HG03432 (cell line): ENCODE results near the gene INSC.
A peak's percentile ranks its signal among the peaks of the same experiment; 100 is the strongest.

Source experiments
- ATAC-seq: cut with Tn5 transposase; IDR thresholded peaks from one replicate; pipeline ENCODE4 v1.9.1; 2021; ENCODE audit warnings: mild to moderate bottlenecking, moderate library complexity; ENCODE audit not compliant: unreplicated experiment

The INSC gene

GRCh38 chr11:15182372-15182771 lies 67.6 kb downstream of the INSC start:
- no peak for ATAC-seq

DNA sequence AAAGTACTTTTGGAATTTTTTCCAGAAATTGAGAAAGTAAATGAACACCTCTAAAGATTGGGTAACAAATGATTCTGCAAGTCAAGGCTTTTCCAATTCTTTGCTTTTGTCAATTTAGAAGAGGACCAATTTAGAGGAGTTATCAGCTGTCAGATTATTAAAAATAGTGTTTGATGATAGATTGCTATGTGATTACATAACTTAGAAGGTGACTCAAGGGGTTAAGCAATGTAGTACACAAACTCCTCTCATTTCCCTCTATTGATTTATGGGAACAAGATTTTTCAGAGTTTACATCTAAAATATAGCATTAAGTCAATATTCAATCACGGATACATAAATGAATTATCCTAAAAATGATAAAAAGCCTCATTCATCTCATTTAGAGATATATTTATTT lies 70.3 kb downstream of the INSC start:
- ATAC-seq = no peak

- no peak for ATAC-seq
These were observed 71.4 kb downstream of the INSC start for GRCh38 chr11:15186146-15186545.

- ATAC-seq = no peak
These were observed 74.5 kb downstream of the INSC start for GRCh38 chr11:15189189-15189588.

GRCh38 chr11:15189641-15190365 lies 75.1 kb downstream of the INSC start:
- no peak for ATAC-seq

- ATAC-seq = no peak
These were observed 75.9 kb downstream of the INSC start for GRCh38 chr11:15190611-15191010.

GRCh38 chr11:15192005-15192556 lies 77.4 kb downstream of the INSC start:
- ATAC-seq = no peak

DNA sequence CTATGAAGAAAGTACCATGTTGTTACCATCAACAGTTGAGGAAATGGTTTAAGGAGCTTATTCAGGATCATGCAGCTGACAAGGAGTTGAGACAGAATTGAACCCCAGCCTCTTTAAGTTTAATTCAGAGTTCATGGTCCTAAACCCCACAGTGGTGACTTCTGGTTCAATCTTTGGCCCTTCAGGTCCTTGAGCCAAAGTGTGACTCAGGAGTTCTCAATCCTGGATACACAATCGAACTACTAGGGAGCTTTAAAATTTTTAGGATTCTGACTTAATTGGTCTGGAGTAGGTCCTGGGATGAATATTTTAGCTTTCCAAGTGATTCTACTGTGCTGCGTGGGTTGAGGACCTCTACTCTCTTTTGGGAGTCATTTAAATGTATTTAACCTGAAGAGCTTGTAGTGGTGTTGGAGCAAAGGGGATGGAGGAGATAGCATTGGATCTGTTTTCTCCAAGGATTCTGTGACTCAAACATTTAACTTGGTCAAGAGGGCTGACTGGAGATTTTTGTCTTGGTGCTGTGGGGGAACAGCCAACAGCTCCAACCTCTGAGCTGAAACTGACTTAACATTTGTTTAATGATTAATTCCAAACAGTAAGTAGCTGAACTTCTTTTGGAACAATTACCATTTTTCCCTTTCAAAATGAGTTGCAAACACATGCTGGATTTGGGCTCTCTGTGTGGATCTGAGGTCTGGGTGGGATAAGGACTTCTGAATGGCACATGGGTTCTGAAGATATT lies 80.1 kb downstream of the INSC start:
- ATAC-seq = no peak

DNA sequence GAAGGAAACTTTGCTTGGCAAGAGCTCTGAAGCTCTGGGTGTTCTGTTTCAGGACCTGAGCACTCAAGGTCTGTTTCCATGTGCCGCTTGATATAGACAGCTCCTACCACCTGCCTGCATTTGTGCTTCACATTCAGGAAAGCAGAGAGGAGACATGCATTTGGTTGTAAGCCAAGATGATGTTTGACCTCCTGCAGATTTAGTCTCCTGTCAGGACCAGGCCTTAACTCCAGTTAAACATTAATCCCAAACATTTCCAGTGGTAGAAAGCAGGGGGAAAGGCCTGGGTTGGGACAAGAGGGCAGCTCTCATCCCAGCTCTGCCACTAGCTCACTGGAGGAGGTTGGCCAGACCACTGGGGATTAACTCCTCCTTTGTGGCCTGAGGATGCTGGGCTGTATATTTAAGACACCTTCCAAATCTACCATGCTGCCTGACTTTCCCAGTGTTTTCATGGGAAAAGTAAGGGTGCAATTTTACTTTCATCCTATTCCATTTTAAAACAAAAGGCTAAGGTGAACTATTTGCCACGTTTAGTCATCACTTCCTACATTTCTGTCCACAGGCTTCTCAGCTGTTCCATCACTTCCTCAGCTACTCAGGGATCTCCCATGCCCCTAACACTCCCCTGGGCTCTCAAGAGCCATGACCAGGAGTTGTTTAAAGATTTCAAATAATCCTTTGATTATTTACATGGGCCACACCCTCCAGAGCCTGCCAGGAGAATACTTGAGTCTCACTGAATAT lies 80.9 kb downstream of the INSC start:
- ATAC-seq = no peak

DNA sequence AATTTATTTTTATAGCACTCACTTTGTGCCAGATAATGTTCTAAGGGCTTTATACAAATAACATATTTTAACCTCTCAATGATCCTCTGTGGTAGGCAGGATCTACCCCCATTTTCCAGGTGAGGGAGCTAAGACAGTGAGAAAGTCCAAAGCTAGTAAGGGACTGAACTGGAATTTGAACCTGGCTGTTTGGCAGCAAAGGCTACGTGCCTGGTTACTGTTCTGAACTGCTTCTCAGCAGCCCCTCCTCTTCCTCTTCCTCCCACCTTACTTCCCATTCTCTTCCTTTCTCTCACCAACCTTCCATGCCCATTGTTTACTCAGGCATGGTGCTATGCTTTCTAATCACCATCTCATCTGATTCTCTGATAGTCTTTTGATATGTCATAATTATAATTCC lies 82.0 kb downstream of the INSC start:
- no peak for ATAC-seq

GRCh38 chr11:15197696-15198095 lies 83.0 kb downstream of the INSC start:
- no peak for ATAC-seq

DNA sequence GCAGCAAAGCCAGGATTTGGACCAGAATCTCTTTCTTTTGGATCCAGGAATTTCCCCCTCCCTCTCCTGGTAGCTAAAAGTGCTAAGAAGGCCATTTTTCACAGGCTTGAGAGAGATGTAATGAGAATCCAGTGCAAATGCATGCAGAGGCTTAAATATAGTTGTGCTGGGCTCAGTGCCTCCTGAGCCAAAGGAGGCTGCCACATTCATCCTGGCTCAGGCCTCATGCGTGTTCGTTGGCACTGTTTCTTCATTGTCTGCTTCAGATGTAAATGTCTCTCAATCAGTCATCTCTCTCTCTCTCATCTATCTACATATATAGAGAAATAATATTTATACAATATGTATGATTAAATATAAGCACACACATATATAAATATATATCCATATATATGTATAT lies 83.6 kb downstream of the INSC start:
- no peak for ATAC-seq

DNA sequence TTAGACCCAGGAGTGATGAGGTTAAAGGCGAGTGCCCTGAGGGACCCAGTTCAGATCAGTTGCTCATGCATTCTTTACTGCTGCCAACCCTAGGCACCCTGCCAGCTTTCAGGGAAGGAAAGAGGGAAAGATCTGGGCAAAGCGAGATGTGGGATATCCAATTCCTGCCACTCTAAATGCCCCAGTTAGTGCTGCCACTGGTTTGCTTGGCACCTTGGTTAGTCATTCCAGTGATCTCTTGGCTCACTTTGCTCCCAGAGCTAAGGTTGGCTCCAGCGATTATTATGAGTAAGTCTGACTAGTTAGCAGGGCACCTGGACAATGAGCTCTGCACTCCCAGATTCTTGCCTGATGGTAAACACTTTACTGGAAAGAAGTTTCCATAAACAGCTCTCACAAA lies 85.0 kb downstream of the INSC start:
- no peak for ATAC-seq

DNA sequence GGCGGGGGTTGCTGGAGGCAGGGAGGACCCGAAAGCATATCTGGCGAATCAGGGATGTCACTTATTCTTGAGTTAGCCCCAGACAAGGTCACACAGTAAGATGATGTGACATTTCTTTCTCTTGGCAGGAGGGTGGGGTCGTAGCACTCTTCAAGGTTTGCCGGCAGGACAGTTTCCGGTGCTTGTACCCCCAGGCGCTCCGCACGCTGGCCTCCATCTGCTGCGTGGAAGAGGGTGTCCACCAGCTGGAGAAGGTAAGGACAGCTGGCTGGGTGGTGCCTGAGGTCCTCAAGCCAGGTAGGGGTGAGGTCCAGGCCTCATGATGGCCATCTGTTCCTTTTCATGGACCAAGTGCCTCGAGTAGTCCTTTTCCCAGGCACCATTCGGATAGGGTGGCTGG lies 86.0 kb downstream of the INSC start:
- ATAC-seq = no peak

DNA sequence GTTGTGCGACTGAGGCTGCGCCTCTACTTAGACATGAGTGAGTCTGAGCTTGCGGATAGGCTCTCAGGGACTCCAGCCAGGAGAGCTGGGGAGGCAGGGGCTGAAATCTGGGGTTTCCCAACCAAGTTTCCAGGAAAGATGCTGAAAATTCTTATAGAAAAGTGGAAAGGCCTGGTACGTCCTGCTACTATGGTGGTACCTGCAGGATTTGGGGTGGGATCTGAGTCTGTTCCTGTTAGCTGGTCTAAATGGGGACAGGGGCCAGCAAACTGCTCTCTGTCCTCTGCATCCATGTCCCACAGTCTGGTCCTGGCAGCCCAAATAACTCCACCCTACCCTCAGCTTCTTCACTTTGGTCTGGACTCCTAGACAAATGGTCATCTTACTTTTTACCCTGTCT lies 86.9 kb downstream of the INSC start:
- no peak for ATAC-seq

DNA sequence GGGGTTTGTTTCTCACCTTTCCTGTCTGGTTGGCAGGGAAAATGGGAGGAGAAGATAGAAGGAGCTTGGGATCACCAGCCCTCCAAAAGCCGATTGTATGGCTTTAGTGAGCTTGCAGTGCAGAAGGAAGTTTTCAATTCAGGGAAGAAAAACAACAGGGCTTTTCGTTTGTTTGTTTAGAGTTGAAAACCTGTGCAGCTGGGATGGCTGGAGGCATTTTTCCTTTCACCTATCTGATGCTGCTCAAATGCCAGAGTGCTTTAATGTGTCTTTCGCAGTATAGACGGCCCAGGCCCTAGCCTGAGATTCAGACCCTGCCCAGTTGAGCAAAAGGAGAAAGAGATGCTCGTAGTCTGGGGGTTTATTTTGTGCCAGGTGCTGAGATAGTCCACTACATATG lies 87.9 kb downstream of the INSC start:
- ATAC-seq = no peak

GRCh38 chr11:15204711-15205110 lies 90.0 kb downstream of the INSC start:
- ATAC-seq = no peak

- no peak for ATAC-seq
These were observed 92.1 kb downstream of the INSC start for GRCh38 chr11:15206791-15207190.

GRCh38 chr11:15208378-15209222 lies 93.9 kb downstream of the INSC start:
- ATAC-seq = peak; percentile 95

DNA sequence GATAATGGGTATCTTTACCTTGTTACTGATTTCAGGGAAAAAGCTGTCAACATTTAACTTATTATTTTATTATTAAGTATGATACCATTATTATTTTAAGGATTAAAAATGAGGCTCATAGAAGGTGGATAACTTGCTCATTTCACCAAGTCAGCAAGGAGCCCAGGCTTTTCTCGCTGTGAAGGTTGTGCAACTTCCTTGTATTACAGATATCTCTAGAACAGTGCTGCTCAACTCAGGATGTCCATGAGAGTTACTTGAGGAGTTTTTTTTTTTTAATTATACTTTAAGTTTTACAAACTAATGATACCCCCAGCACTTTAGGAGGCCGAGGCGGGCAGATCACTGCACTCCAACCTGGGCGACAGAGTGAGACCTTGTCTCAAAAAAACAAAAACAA lies 98.2 kb downstream of the INSC start:
- ATAC-seq = no peak
